K562 (cell line): ENCODE data around the gene TOR1AIP2. TPM values are rescaled to one million over a fixed set of nuclear protein-coding genes. Genes with fewer than 3 reads are reported as not detected.

Experiments
- COPS2 ChIP-seq: fragments of 450-650 bp; conservative IDR thresholded peaks from 2 replicates; pipeline ENCODE4 v1.6.1; 2016; ENCODE audit warnings: mild to moderate bottlenecking, moderate library complexity
- HDGF ChIP-seq: fragments of 450-650 bp; IDR thresholded peaks from 2 replicates; pipeline ENCODE4 v1.6.1; 2016
- HLTF ChIP-seq: fragments of 450-650 bp; IDR thresholded peaks from 2 replicates; pipeline ENCODE4 v1.6.1; 2016
- KLF16 ChIP-seq: IDR thresholded peaks from 2 replicates; pipeline ENCODE4 v1.6.1; 2016; ENCODE audit warnings: antibody characterized with exemption
- MCM3 ChIP-seq: fragments of 450-650 bp; IDR thresholded peaks from 2 replicates; pipeline ENCODE4 v1.6.1; 2016
- NR2C1 ChIP-seq, 2 experiments: fragments of 450-650 bp; IDR thresholded peaks; 2 replicates each; pipeline ENCODE4 v1.6.1; 2017; ENCODE audit warnings: mild to moderate bottlenecking in 2 of 2, antibody characterized with exemption in 1 of 2, inconsistent platforms in 1 of 2, missing compliant biosample characterization in 1 of 2, missing genetic modification characterization in 1 of 2
- RFX7 ChIP-seq: fragments of 250-450 bp; sonication (Bioruptor Pico); IDR thresholded peaks from 2 replicates; pipeline ENCODE4 v1.5.1; 2021; ENCODE audit warnings: mild to moderate bottlenecking
- RUNX1 ChIP-seq: sonication (generic); IDR thresholded peaks from 2 replicates; pipeline ENCODE4 v1.6.1; 2016; ENCODE audit warnings: antibody characterized with exemption, low read depth
- SMAD4 ChIP-seq: fragments of 250-450 bp; sonication (Bioruptor Pico); conservative IDR thresholded peaks from 2 replicates; pipeline ENCODE4 v1.8.0; 2021; ENCODE audit warnings: inconsistent platforms, mild to moderate bottlenecking, moderate library complexity
- TCF15 ChIP-seq: fragments of 250-450 bp; sonication (Bioruptor Pico); IDR thresholded peaks from 2 replicates; pipeline ENCODE4 v1.8.0; 2022; ENCODE audit warnings: moderate library complexity, mild to moderate bottlenecking, inconsistent platforms
- TGIF2 ChIP-seq: sonication (generic); formaldehyde crosslinking; IDR thresholded peaks from 2 replicates; pipeline ENCODE4 v1.8.1; 2022; ENCODE audit warnings: mild to moderate bottlenecking, missing genetic modification reagents, moderate library complexity
- TRIM24 ChIP-seq, 2 experiments: fragments of 450-650 bp; IDR thresholded peaks; 2 replicates each; pipeline ENCODE4 v1.6.1; 2016
- ZNF175 ChIP-seq: fragments of 200-800 bp; sonication (Bioruptor generic); IDR thresholded peaks from 2 replicates; pipeline ENCODE4 v1.6.1; 2016; ENCODE audit warnings: low read depth, mild to moderate bottlenecking, missing genetic modification characterization, missing compliant biosample characterization
- ZNF707 ChIP-seq: fragments of 250-450 bp; sonication (Bioruptor Pico); conservative IDR thresholded peaks from 2 replicates; pipeline ENCODE4 v1.8.0; 2022; ENCODE audit warnings: inconsistent platforms, mild to moderate bottlenecking, moderate library complexity
- ZNF75A ChIP-seq: fragments of 450-650 bp; formaldehyde crosslinking; IDR thresholded peaks from 2 replicates; pipeline ENCODE4 v1.4.0; 2020; ENCODE audit warnings: mild to moderate bottlenecking
- ZNF76 ChIP-seq: fragments of 250-450 bp; sonication (Bioruptor Pico); IDR thresholded peaks from 2 replicates; pipeline ENCODE4 v1.4.0; 2020; ENCODE audit warnings: mild to moderate bottlenecking, moderate library complexity, borderline replicate concordance
- polyA plus RNA-seq, 8 experiments: library from polyadenylated mRNA; depleted of rRNA in 4 of 8; stranded (reverse) in 5 of 8; unstranded in 3 of 8; fragments of >200 nt; fragmentation: Nextera tagmentation in 2 of 8; fragmentation: Illumina TruSeq in 1 of 8; extraction: Ambion mirVana in 2 of 8; extraction: Trizol in 1 of 8; gene quantifications; 2 replicates each; pipeline versions ENCODE4 v1.2.1 to v1.2.3, GENCODE V29; 2011 to 2014; ENCODE audit warnings: inconsistent platforms in 1 of 8, missing spikeins in 1 of 8
- total RNA-seq, 7 experiments: library from RNA; depleted of rRNA in 6 of 7; stranded (reverse); fragments of >200 nt in 6 of 7; fragmentation: Illumina TruSeq in 2 of 7; extraction: Trizol in 2 of 7; gene quantifications; 2 replicates each; pipeline versions ENCODE4 v1.2.1 to v1.2.3, GENCODE V29; 2011 to 2021; ENCODE audit warnings: low replicate concordance in 1 of 7
- TF ChIP-seq, protein P1 (sequence below): fragments of 450-650 bp; IDR thresholded peaks from 2 replicates; pipeline ENCODE4 v1.6.1; 2016; ENCODE audit warnings: mild to moderate bottlenecking, moderate library complexity
- TF ChIP-seq, protein P2 (sequence below): fragments of 200-800 bp; sonication (Bioruptor generic); IDR thresholded peaks from 2 replicates; pipeline ENCODE4 v1.6.1; 2017; ENCODE audit warnings: missing genetic modification characterization, missing compliant biosample characterization

Gene TOR1AIP2
- total and polyA plus RNA-seq, 9 of the 15 experiments (the other 6 are each of a cell fraction or from before 2014, with no cell fraction given) = 16.7 to 122 (median 41.4) TPM

- TF ChIP-seq, protein P1, sequence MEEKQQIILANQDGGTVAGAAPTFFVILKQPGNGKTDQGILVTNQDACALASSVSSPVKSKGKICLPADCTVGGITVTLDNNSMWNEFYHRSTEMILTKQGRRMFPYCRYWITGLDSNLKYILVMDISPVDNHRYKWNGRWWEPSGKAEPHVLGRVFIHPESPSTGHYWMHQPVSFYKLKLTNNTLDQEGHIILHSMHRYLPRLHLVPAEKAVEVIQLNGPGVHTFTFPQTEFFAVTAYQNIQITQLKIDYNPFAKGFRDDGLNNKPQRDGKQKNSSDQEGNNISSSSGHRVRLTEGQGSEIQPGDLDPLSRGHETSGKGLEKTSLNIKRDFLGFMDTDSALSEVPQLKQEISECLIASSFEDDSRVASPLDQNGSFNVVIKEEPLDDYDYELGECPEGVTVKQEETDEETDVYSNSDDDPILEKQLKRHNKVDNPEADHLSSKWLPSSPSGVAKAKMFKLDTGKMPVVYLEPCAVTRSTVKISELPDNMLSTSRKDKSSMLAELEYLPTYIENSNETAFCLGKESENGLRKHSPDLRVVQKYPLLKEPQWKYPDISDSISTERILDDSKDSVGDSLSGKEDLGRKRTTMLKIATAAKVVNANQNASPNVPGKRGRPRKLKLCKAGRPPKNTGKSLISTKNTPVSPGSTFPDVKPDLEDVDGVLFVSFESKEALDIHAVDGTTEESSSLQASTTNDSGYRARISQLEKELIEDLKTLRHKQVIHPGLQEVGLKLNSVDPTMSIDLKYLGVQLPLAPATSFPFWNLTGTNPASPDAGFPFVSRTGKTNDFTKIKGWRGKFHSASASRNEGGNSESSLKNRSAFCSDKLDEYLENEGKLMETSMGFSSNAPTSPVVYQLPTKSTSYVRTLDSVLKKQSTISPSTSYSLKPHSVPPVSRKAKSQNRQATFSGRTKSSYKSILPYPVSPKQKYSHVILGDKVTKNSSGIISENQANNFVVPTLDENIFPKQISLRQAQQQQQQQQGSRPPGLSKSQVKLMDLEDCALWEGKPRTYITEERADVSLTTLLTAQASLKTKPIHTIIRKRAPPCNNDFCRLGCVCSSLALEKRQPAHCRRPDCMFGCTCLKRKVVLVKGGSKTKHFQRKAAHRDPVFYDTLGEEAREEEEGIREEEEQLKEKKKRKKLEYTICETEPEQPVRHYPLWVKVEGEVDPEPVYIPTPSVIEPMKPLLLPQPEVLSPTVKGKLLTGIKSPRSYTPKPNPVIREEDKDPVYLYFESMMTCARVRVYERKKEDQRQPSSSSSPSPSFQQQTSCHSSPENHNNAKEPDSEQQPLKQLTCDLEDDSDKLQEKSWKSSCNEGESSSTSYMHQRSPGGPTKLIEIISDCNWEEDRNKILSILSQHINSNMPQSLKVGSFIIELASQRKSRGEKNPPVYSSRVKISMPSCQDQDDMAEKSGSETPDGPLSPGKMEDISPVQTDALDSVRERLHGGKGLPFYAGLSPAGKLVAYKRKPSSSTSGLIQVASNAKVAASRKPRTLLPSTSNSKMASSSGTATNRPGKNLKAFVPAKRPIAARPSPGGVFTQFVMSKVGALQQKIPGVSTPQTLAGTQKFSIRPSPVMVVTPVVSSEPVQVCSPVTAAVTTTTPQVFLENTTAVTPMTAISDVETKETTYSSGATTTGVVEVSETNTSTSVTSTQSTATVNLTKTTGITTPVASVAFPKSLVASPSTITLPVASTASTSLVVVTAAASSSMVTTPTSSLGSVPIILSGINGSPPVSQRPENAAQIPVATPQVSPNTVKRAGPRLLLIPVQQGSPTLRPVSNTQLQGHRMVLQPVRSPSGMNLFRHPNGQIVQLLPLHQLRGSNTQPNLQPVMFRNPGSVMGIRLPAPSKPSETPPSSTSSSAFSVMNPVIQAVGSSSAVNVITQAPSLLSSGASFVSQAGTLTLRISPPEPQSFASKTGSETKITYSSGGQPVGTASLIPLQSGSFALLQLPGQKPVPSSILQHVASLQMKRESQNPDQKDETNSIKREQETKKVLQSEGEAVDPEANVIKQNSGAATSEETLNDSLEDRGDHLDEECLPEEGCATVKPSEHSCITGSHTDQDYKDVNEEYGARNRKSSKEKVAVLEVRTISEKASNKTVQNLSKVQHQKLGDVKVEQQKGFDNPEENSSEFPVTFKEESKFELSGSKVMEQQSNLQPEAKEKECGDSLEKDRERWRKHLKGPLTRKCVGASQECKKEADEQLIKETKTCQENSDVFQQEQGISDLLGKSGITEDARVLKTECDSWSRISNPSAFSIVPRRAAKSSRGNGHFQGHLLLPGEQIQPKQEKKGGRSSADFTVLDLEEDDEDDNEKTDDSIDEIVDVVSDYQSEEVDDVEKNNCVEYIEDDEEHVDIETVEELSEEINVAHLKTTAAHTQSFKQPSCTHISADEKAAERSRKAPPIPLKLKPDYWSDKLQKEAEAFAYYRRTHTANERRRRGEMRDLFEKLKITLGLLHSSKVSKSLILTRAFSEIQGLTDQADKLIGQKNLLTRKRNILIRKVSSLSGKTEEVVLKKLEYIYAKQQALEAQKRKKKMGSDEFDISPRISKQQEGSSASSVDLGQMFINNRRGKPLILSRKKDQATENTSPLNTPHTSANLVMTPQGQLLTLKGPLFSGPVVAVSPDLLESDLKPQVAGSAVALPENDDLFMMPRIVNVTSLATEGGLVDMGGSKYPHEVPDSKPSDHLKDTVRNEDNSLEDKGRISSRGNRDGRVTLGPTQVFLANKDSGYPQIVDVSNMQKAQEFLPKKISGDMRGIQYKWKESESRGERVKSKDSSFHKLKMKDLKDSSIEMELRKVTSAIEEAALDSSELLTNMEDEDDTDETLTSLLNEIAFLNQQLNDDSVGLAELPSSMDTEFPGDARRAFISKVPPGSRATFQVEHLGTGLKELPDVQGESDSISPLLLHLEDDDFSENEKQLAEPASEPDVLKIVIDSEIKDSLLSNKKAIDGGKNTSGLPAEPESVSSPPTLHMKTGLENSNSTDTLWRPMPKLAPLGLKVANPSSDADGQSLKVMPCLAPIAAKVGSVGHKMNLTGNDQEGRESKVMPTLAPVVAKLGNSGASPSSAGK = peak; percentile 93
- no peak for TF ChIP-seq RUNX1
- no peak for TF ChIP-seq ZNF175
- TF ChIP-seq ZNF75A (CRISPR knock-in tag) = no peak
- no peak for TF ChIP-seq TCF15 (CRISPR knock-in tag)
- no peak for TF ChIP-seq ZNF707 (CRISPR knock-in tag)
- TF ChIP-seq HDGF = peak; percentile 46; the same call in 1 of the 2 replicates
- no peak for TF ChIP-seq MCM3
- peak; percentile 74; the same call in 1 of the 2 replicates for TF ChIP-seq NR2C1 (IDR thresholded peaks at IDR 0.05)
- peak; percentile 70 for TF ChIP-seq NR2C1 (tag; IDR thresholded peaks at IDR 0.05)
- TF ChIP-seq HLTF = 0 out of 2 replicates have a peak, but pooled peaks have one; percentile 39
- TF ChIP-seq ZNF76 = no peak
- peak; percentile 78 for TF ChIP-seq KLF16
- no peak for TF ChIP-seq COPS2
- TF ChIP-seq TRIM24 (IDR thresholded peaks at IDR 0.05) = peak; percentile 24 to 74; a peak in 2 of 4 replicates
- TF ChIP-seq TGIF2 (CRISPR knock-in tag) = no peak
- peak; percentile 66 for TF ChIP-seq SMAD4 (CRISPR knock-in tag)
- no peak for TF ChIP-seq RFX7 (CRISPR knock-in tag)
- TF ChIP-seq, protein P2, sequence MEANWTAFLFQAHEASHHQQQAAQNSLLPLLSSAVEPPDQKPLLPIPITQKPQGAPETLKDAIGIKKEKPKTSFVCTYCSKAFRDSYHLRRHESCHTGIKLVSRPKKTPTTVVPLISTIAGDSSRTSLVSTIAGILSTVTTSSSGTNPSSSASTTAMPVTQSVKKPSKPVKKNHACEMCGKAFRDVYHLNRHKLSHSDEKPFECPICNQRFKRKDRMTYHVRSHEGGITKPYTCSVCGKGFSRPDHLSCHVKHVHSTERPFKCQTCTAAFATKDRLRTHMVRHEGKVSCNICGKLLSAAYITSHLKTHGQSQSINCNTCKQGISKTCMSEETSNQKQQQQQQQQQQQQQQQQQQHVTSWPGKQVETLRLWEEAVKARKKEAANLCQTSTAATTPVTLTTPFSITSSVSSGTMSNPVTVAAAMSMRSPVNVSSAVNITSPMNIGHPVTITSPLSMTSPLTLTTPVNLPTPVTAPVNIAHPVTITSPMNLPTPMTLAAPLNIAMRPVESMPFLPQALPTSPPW = peak; percentile 88
Observed at GRCh38 chr1:179818743-179819173, 58.8 kb downstream of the TOR1AIP2 start (continued).
